GM18873 (cell line): ENCODE measurements around the gene TBC1D10B.
A peak's percentile ranks its signal among the peaks of the same experiment; 100 is the strongest.

Experiments used
- ATAC-seq: cut with Tn5 transposase; IDR thresholded peaks from one replicate; pipeline ENCODE4 v1.9.1; 2021; ENCODE audit warnings: mild to moderate bottlenecking, moderate library complexity, moderate number of reproducible peaks; ENCODE audit not compliant: unreplicated experiment, low FRiP score

The TBC1D10B gene

GRCh38 chr16:30370456-30371247 is at the start of gene TBC1D10B:
TBC1D10B (minus strand) TSS chr16:30370494; CDS start chr16:30370183, 311 bp downstream.
- peak; percentile 80 for ATAC-seq

- ATAC-seq = no peak
Measured at GRCh38 chr16:30418350-30419181, 48.3 kb upstream of the TBC1D10B start.

DNA sequence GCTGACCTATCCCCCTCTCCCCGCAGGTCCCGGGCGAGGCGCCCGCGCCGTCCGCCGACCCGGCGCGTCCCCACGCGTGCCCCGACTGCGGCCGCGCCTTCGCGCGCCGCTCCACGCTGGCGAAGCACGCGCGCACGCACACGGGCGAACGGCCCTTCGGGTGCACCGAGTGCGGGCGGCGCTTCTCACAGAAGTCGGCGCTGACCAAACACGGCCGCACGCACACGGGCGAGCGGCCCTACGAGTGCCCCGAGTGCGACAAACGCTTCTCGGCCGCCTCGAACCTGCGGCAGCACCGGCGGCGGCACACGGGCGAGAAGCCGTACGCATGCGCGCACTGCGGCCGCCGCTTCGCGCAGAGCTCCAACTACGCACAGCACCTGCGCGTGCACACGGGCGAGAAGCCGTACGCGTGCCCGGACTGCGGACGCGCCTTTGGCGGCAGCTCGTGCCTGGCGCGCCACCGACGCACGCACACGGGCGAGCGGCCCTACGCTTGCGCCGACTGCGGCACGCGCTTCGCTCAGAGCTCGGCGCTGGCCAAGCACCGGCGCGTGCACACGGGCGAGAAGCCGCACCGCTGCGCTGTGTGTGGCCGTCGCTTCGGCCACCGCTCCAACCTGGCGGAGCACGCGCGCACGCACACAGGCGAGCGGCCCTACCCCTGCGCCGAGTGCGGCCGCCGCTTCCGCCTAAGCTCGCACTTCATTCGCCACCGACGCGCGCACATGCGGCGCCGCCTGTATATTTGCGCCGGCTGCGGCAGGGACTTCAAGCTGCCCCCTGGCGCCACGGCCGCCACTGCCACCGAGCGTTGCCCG is 47.4 kb upstream of the TBC1D10B start:
- peak; percentile 62 for ATAC-seq

- ATAC-seq = no peak
Measured at GRCh38 chr16:30416624-30417528, 46.6 kb upstream of the TBC1D10B start.

DNA sequence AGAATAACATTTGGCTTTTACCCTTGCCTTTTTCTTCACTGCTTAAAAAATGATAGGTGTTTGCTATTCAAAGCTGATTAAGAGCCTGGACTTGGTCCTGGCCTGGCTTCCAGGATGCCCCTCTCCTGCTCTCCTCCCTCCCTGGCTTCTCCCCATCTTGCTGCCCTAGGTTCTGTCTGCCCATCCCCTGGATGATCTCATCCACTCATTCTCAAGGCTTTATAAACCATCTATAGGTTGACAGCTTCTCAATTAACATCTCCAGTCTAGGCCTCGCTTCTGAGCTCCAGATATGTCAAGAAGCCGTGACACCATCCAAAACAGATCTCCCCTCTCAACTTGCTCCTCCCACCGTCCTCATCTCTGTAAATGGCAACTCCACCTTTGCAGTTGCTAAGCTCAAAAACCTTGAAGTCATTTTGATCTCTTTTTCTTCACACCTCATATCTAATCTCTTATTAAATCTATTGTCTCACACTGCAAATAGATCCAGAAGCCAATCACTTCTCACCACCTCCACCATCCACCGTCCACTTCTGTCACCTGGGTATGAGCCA is 45.8 kb upstream of the TBC1D10B start:
- no peak for ATAC-seq

GRCh38 chr16:30414159-30414558 is 43.9 kb upstream of the TBC1D10B start:
- ATAC-seq = no peak

DNA sequence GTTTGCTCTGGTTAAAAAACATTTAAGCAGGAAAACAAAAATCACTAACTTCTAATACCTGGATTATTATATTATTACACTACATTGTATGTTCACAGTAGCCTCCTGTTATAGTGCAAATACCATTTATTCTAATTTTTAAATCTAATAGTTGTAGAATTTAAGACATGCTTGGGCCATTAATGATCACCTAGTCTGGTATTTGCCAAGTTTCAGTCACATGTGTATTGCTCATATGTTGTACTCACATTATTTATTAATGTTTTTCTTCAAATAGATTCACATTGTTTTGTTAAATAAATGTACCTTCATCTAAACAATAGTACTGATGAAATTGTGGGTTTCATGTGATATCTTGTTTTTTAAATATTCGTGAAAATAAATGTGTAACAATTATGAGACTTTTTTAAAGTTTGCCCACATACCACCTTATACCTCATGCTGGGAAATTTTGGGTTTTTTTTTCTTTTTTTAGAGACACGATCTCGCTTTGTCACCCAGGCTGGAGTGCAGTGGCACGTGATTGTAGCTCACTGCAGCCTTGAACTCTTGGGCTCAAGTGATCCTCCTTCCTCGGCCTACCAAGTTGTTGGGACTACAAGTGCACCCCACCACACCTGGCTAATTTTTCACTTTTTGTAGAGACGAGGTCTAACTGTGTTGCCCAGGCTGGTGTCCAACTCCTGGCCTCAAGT is 43.0 kb upstream of the TBC1D10B start:
- no peak for ATAC-seq

- no peak for ATAC-seq
Measured at GRCh38 chr16:30409125-30410060, 39.1 kb upstream of the TBC1D10B start.

DNA sequence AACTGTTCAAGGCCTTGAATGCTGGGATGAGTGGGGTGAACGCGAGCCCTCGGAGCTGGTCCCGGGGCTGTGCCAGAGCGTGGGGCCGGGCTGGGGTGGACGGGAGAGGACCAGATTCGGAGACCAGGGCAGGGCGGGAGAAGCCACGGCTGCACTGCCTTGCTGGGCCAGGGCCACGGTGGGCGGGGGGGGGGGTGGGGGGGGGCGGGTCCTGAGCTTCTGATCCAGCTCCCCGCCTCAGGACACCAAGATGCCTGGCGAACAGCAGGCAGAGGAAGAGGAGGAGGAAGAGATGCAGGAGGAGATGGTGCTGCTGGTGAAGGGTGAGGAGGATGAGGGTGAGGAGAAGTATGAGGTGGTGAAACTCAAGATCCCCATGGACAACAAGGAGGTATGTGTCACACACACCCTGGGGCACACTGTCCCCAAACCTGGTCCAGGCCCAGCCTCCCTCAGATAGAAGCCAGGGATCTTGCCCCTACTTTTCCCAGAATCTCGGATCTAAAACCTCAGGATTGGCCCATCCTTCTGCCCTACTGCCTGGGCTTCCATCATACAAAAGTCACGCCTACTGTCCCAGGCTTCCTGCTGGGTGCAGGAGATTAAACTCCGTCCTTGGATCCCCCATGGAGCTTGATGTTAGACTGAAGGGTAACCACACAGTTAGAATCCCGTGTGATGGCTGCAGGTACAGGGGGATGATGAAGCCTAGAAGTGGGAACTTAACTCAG is 37.7 kb upstream of the TBC1D10B start:
- no peak for ATAC-seq

DNA sequence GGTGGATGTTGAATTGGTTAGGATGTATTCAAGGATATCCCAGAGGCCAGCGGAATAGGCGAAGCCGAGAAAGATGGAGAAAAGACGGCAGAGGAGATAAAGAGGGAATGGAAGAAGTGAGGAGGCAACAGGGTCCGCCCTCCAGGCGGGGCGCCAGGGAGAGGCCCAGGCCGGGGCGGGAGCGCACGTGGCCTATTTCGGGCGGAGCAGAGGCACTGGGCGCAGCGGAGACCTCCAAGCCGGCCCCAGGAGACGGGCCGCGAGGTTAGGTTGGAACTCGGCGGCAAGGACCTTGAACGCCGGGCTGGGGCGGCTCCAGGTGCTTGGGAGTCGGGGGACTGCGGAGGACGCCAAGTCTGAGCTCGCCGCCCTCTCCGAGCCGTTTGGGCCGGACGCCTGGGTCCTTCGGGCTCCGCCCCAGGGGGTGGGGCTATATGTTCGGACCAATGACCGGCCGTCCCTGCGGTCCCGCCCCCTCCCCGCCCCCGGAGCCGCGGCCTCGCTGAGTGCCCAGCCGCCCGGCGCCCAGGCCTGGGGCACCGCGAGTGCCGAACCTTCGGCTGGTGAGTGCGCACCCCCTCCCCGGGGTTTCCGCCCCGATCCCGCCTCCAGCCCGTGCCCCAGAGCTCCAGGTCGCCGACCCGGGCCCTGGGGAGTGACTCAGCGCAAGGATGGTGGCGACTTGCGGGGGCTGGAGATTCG is 37.0 kb upstream of the TBC1D10B start, which contains the start of gene ZNF771:
ZNF771 (plus strand) TSS at position 505 of the 702 bp plus-strand sequence. CDS start 448 bp downstream, outside the sequence.
- ATAC-seq = peak; percentile 64

DNA sequence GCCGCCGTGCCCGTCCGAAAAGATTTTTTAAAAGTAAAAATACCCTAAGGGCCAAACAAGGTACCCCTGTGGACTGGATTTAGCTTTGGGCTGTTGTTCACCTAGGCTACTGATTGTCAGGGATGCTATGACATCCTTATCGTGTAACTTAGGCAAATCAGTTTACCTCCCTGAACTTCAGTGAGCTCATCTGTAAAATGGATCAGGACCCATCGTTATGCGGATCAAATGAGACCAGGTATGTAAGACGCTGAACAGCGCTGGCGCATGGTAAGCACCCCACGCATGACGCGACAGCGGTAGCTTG is 36.5 kb upstream of the TBC1D10B start:
- ATAC-seq = no peak

DNA sequence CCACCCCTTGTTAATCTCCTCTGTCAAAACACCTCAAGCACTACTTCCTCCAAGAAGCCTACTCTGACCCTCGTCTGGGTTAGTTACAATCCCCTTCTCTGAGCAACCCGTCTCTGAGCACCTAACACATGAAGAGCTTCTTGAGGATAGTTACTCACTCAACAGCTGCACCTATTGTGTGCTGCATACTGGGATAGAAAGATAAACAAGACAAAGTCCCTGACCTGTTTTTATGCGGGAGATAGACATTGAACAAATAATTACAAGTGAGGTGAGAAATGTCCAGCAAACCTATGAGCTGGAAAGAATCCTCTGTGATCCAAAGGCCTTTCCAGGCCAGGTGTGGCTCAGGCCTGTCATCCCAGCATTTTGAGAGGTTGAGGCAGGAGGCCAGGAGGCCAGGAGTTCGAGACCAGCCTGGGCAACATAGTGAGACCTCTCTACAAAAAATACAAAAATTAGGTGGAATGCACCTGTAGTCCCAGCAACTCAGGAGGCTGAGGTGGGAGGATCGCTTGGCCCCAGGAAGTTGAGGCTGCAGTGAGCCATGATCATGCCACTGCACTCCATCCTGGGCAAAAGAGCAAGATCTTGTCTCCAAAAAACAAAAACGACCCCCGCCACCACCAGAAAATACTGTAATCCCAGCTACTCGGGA is 31.6 kb upstream of the TBC1D10B start:
- ATAC-seq = no peak

DNA sequence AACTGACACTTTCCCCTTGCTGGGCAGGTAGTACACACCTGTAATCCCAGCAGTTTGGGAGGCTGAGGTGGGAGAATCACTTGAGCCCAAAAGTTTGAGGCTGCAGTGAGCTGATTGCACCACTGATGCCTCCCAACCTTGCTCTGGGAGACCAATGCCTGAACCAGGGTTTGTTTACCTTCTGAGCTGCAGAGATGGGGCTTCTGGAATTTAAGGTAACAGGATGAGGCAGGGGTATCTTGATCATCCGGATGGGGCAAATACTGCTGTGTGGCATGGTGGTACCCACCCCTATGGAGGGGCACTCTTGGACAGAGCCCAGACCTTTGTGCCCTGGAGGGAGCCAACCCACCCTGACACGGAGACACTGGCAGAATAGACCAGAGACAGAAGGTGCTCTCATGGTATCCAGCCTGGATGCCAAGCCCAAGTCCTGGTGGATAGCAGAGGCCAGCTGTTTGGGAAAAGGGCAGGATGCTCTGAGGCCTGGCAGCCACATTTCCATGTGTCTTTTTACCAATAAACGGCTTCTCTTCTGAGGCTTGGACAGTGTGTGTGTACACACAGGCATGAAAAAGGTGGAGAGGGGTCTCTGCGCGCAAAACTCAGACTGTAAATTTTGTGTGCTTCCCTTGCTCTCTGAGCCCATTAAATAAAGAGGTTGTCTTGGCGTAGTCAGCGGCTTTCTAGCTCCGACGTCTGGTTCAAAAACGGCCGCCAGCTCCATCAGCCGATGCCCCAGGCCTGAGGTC is 29.3 kb upstream of the TBC1D10B start:
- ATAC-seq = no peak

GRCh38 chr16:30398661-30399434 is 28.6 kb upstream of the TBC1D10B start:
- no peak for ATAC-seq
